Sciatic nerve (tissue), 2 donors: ENCODE data around the gene C3AR1. TPM values are rescaled to one million over a fixed set of nuclear protein-coding genes. Genes with fewer than 3 reads are reported as not detected.

Experiments
- ATAC-seq: fragments of 200-7000 bp; cut with Tn5 transposase; one replicate; pipeline ENCODE4 v1.9.1; 2020; ENCODE audit warnings: mild to moderate bottlenecking, moderate library complexity
- DNase-seq: peaks from one replicate; pipeline ENCODE4 v3.0.0-alpha.2; 2020; ENCODE audit warnings: low spot score
- intact Hi-C: fragments of 100-400 bp; cut with DNase I; formaldehyde crosslinking; loops from one replicate; pipeline ENCODE4 v1.14.2; 2022
- total RNA-seq: library from RNA; stranded (reverse); fragmentation: NEBNext Ultra II Directional; extraction: Animal tissue kit (Norgen Biotek cat#: 25700); gene quantifications from one replicate; pipeline ENCODE4 v1.2.1, GENCODE V29; 2021
- donor health status: DM: no; HTN: no; CAD: no.
- donor health status: DM: no; HTN: no; CAD: no.

C3AR1 gene
- total RNA-seq, 1 donor from 2014 or later, result 21.8 TPM

GRCh38 chr12:8069582-8069981 lies 3.4 kb upstream of the C3AR1 start:
- intact Hi-C loops, result no loop called here
- DNase-seq, result no peak
- no peak for ATAC-seq

- no peak for DNase-seq
- intact Hi-C loops, result no loop called here
- ATAC-seq, result no peak
These were observed 2.0 kb downstream of the C3AR1 start for GRCh38 chr12:8064131-8064530.

GRCh38 chr12:8058506-8058905 lies 7.7 kb downstream of the C3AR1 start:
- ATAC-seq (no peak), DNase-seq (no peak)
- intact Hi-C loops, result no loop called here

- ATAC-seq, result no peak
- DNase-seq, result no peak
- intact Hi-C loops, result no loop called here
These were observed 8.3 kb downstream of the C3AR1 start for GRCh38 chr12:8057839-8058238.

GRCh38 chr12:8057306-8057705 lies 8.9 kb downstream of the C3AR1 start:
- DNase-seq, result no peak
- intact Hi-C loops, result no loop called here
- no peak for ATAC-seq

- intact Hi-C loops, result no loop called here
These were observed 11.3 kb downstream of the C3AR1 start for GRCh38 chr12:8054816-8055215.

GRCh38 chr12:8052679-8053078 lies 13.5 kb downstream of the C3AR1 start:
- intact Hi-C loops, result no loop called here
- ATAC-seq (peak; percentile 66), DNase-seq (no peak)

More at GRCh38 chr12:8054816-8055215, 11.3 kb downstream of the C3AR1 start:
- ATAC-seq (no peak), DNase-seq (no peak)

- no peak for DNase-seq
- ATAC-seq, result no peak
- intact Hi-C loops, result no loop called here
These were observed 15.4 kb downstream of the C3AR1 start for GRCh38 chr12:8050600-8051250.

GRCh38 chr12:8048906-8049305 lies 17.3 kb downstream of the C3AR1 start:
- ATAC-seq, result no peak
- DNase-seq, result no peak
- intact Hi-C loops, result no loop called here

- DNase-seq (no peak), ATAC-seq (no peak)
- intact Hi-C loops, result no loop called here
These were observed 18.3 kb downstream of the C3AR1 start for GRCh38 chr12:8047842-8048241.

GRCh38 chr12:8045952-8046944 lies 19.9 kb downstream of the C3AR1 start:
- ATAC-seq (peak; percentile 82), DNase-seq (peak; percentile 90)
- intact Hi-C loops, result no loop called here

- no peak for DNase-seq
- intact Hi-C loops, result no loop called here
- no peak for ATAC-seq
These were observed 25.4 kb downstream of the C3AR1 start for GRCh38 chr12:8040791-8041190.

GRCh38 chr12:8038659-8039114 lies 27.5 kb downstream of the C3AR1 start:
- peak; percentile 73 for ATAC-seq
- intact Hi-C loops, result no loop called here
- DNase-seq, result no peak

- DNase-seq, result no peak
These were observed 28.2 kb downstream of the C3AR1 start for GRCh38 chr12:8037947-8038346.

GRCh38 chr12:8037046-8037663 lies 29.0 kb downstream of the C3AR1 start:
- intact Hi-C loops, result no loop called here
- ATAC-seq (no peak), DNase-seq (no peak)

More at GRCh38 chr12:8037947-8038346, 28.2 kb downstream of the C3AR1 start:
- ATAC-seq, result no peak
- intact Hi-C loops, result no loop called here

GRCh38 chr12:8036346-8036745 lies 29.8 kb downstream of the C3AR1 start:
- ATAC-seq, result no peak
- intact Hi-C loops, result no loop called here
- DNase-seq, result no peak

- intact Hi-C loops, result no loop called here
These were observed 30.6 kb downstream of the C3AR1 start for GRCh38 chr12:8035440-8036010.

GRCh38 chr12:8034802-8035201 lies 31.4 kb downstream of the C3AR1 start:
- ATAC-seq (no peak), DNase-seq (no peak)
- intact Hi-C loops, result no loop called here

More at GRCh38 chr12:8035440-8036010, 30.6 kb downstream of the C3AR1 start:
- ATAC-seq (no peak), DNase-seq (no peak)
